ENCODE data around the gene TENM4.

TENM4 gene

GRCh38 chr11:78803995-78804394, 636.8 kb downstream of the TENM4 start:
- no peak for DNase-seq
- in situ Hi-C loops (cut with HindIII; ENCODE audit: low pct_ligation_motif_present, low pct_unique_long_range_greater_than_20kb, low sequenced_read_pairs): no loop called here

GRCh38 chr11:78802058-78802761, 638.6 kb downstream of the TENM4 start:
- DNase-seq: no peak
- in situ Hi-C loops (cut with HindIII; ENCODE audit: low pct_ligation_motif_present, low pct_unique_long_range_greater_than_20kb, low sequenced_read_pairs): no loop called here

- no peak for DNase-seq
Observed at GRCh38 chr11:78801161-78801884, 639.5 kb downstream of the TENM4 start.

GRCh38 chr11:78800756-78801155, 640.1 kb downstream of the TENM4 start:
- in situ Hi-C loops (cut with HindIII; ENCODE audit: low pct_ligation_motif_present, low pct_unique_long_range_greater_than_20kb, low sequenced_read_pairs): no loop called here
- no peak for DNase-seq

More at GRCh38 chr11:78801161-78801884, 639.5 kb downstream of the TENM4 start:
- in situ Hi-C loops (cut with HindIII; ENCODE audit: low pct_ligation_motif_present, low pct_unique_long_range_greater_than_20kb, low sequenced_read_pairs): no loop called here

- no peak for DNase-seq
- in situ Hi-C loops (cut with HindIII; ENCODE audit: low pct_ligation_motif_present, low pct_unique_long_range_greater_than_20kb, low sequenced_read_pairs): no loop called here
Observed at GRCh38 chr11:78800096-78800690, 640.6 kb downstream of the TENM4 start.

GRCh38 chr11:78798663-78799062, 642.2 kb downstream of the TENM4 start:
- in situ Hi-C loops (cut with HindIII; ENCODE audit: low pct_ligation_motif_present, low pct_unique_long_range_greater_than_20kb, low sequenced_read_pairs): no loop called here
- peak; percentile 52 for DNase-seq

GRCh38 chr11:78797559-78797958, 643.3 kb downstream of the TENM4 start:
- in situ Hi-C loops (cut with HindIII; ENCODE audit: low pct_ligation_motif_present, low pct_unique_long_range_greater_than_20kb, low sequenced_read_pairs): no loop called here
- no peak for DNase-seq

- in situ Hi-C loops (cut with HindIII; ENCODE audit: low pct_ligation_motif_present, low pct_unique_long_range_greater_than_20kb, low sequenced_read_pairs): no loop called here
- DNase-seq: peak; percentile 72
Observed at GRCh38 chr11:78796956-78797355, 643.9 kb downstream of the TENM4 start.

GRCh38 chr11:78795621-78796261, 645.1 kb downstream of the TENM4 start:
- in situ Hi-C loops (cut with HindIII; ENCODE audit: low pct_ligation_motif_present, low pct_unique_long_range_greater_than_20kb, low sequenced_read_pairs): no loop called here
- peak; percentile 81 for DNase-seq

GRCh38 chr11:78791964-78792363, 648.9 kb downstream of the TENM4 start:
- no peak for DNase-seq
- in situ Hi-C loops (cut with HindIII; ENCODE audit: low pct_ligation_motif_present, low pct_unique_long_range_greater_than_20kb, low sequenced_read_pairs): no loop called here

GRCh38 chr11:78791254-78791653, 649.6 kb downstream of the TENM4 start:
- in situ Hi-C loops (cut with HindIII; ENCODE audit: low pct_ligation_motif_present, low pct_unique_long_range_greater_than_20kb, low sequenced_read_pairs): no loop called here
- DNase-seq: no peak

GRCh38 chr11:78790784-78791183, 650.0 kb downstream of the TENM4 start:
- in situ Hi-C loops (cut with HindIII; ENCODE audit: low pct_ligation_motif_present, low pct_unique_long_range_greater_than_20kb, low sequenced_read_pairs): no loop called here
- DNase-seq: no peak

GRCh38 chr11:78789375-78789774, 651.5 kb downstream of the TENM4 start:
- in situ Hi-C loops (cut with HindIII; ENCODE audit: low pct_ligation_motif_present, low pct_unique_long_range_greater_than_20kb, low sequenced_read_pairs): no loop called here
- no peak for DNase-seq

GRCh38 chr11:78788533-78788932, 652.3 kb downstream of the TENM4 start:
- no peak for DNase-seq
- in situ Hi-C loops (cut with HindIII; ENCODE audit: low pct_ligation_motif_present, low pct_unique_long_range_greater_than_20kb, low sequenced_read_pairs): no loop called here

GRCh38 chr11:78787696-78788095, 653.1 kb downstream of the TENM4 start:
- DNase-seq: no peak
- in situ Hi-C loops (cut with HindIII; ENCODE audit: low pct_ligation_motif_present, low pct_unique_long_range_greater_than_20kb, low sequenced_read_pairs): no loop called here

GRCh38 chr11:78786746-78787145, 654.1 kb downstream of the TENM4 start:
- in situ Hi-C loops (cut with HindIII; ENCODE audit: low pct_ligation_motif_present, low pct_unique_long_range_greater_than_20kb, low sequenced_read_pairs): no loop called here
- DNase-seq: no peak

- DNase-seq: no peak
- in situ Hi-C loops (cut with HindIII; ENCODE audit: low pct_ligation_motif_present, low pct_unique_long_range_greater_than_20kb, low sequenced_read_pairs): no loop called here
Observed at GRCh38 chr11:78786086-78786485, 654.7 kb downstream of the TENM4 start.

GRCh38 chr11:78784321-78785061, 656.3 kb downstream of the TENM4 start:
- in situ Hi-C loops (cut with HindIII; ENCODE audit: low pct_ligation_motif_present, low pct_unique_long_range_greater_than_20kb, low sequenced_read_pairs): no loop called here
- DNase-seq: no peak

- in situ Hi-C loops (cut with HindIII; ENCODE audit: low pct_ligation_motif_present, low pct_unique_long_range_greater_than_20kb, low sequenced_read_pairs): no loop called here
- DNase-seq: no peak
Observed at GRCh38 chr11:78783846-78784245, 657.0 kb downstream of the TENM4 start.

Measured in ACHN (cell line).